Hematopoietic multipotent progenitor cell treated with erythropoietin and hydrocortisone succinate and interleukin-3 and kit ligand, for 8 days (in vitro differentiated cells): ENCODE results near the gene SENP3.

ENCODE experiments used
- DNase-seq: peaks from one replicate; pipeline ENCODE4 v3.0.0-alpha.2; 2015

Gene SENP3

DNA sequence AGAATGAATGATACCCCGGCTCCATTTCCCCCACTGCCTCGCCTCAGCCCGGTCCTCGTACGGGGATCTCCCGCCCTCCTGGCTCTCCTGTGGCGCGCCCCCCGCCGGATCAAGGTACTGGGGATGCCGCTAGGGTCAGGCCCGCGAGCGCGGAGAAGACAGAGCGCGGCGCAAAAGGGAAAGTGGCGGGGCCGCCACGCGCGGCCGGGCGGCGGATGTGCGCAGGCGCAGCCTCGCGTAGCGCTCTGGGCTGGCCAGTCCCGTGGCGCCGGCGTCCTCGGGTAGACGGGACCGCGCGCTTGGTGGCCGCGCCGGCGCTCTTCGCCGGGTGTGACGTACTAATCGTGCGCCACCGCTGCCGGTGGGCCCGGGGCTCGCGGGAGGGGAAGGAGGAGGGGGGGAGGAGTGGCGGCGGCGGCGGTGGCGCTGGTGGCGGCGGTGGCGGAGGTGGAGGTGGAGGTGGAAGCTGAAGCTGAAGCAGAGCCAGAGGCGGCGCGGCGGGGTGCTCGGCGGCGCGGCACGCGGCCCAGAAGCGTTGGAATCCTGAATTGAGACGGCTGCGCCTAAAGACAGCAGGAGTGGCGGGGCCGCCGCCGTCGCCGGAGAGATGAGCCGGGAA lies at the start of gene SENP3:
TSS of gene SENP3 (plus strand) at position 331 of the 619 bp plus-strand sequence. CDS start 1,158 bp downstream, outside the sequence.
- DNase-seq: peak; percentile 88

DNA sequence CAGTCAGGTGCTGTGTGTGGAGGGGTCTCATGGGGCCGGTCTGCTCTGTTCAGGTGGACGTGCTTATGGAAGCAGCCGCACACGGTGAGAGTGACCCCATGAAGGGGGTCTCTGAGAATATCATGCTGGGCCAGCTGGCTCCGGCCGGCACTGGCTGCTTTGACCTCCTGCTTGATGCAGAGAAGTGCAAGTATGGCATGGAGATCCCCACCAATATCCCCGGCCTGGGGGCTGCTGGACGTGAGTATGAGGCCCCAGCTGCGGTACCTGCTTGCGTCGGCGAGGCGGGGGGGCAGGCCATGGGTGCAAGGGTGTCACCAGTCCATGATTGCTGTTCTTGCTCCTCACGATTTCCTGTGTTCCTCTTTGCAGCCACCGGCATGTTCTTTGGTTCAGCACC lies 49.6 kb upstream of the SENP3 start:
- DNase-seq: no peak

DNA sequence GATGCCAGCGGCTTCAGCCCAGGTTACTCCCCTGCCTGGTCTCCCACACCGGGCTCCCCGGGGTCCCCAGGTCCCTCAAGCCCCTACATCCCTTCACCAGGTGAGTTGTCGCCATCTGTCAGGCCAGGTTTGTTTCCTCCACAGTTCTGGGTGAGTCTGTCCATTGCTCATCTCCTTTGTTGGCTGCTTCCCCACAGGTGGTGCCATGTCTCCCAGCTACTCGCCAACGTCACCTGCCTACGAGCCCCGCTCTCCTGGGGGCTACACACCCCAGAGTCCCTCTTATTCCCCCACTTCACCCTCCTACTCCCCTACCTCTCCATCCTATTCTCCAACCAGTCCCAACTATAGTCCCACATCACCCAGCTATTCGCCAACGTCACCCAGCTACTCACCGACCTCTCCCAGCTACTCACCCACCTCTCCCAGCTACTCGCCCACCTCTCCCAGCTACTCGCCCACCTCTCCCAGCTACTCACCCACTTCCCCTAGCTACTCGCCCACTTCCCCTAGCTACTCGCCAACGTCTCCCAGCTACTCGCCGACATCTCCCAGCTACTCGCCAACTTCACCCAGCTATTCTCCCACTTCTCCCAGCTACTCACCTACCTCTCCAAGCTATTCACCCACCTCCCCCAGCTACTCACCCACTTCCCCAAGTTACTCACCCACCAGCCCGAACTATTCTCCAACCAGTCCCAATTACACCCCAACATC lies 48.7 kb upstream of the SENP3 start:
- no peak for DNase-seq

DNA sequence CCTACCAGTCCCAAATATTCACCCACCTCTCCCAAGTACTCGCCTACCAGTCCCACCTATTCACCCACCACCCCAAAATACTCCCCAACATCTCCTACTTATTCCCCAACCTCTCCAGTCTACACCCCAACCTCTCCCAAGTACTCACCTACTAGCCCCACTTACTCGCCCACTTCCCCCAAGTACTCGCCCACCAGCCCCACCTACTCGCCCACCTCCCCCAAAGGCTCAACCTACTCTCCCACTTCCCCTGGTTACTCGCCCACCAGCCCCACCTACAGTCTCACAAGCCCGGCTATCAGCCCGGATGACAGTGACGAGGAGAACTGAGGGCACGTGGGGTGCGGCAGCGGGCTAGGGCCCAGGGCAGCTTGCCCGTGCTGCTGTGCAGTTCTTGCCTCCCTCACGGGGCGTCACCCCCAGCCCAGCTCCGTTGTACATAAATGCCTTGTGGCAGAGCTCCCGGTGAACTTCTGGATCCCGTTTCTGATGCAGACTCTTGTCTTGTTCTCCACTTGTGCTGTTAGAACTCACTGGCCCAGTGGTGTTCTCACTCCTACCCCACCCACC lies 47.8 kb upstream of the SENP3 start:
- DNase-seq: no peak

DNA sequence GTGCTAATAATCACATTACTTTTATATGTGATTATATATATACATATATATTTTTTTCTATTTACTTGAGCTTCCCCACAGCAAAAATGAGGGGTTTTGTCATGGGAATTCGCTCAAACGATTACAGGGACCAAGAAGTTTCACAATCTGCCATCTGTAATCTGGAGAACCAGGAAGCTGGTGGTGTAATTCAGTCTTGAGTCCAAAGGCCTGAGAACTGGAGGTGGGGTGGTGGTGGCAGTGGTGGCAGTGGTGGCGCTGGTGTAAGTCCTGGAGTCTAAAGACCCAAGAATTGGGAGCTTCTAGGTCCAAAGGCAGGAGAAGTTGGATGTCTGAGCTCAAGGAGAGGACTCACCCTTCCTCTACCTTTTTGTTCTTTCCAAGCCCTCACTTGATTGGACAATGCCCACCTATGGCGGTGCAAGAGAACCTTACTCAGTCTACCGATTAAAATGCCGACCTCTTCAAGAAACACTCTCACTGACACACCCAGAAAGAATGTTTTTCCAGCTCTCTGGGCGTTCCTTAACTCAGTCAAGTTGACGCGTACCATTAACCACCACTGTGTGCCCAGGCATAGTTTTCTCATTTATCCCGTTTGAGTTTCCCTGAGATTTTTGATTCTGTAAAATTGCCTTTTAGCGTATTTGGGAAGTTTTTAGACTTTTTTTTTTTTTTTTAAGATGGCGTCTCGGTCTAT lies 45.7 kb upstream of the SENP3 start:
- no peak for DNase-seq

DNA sequence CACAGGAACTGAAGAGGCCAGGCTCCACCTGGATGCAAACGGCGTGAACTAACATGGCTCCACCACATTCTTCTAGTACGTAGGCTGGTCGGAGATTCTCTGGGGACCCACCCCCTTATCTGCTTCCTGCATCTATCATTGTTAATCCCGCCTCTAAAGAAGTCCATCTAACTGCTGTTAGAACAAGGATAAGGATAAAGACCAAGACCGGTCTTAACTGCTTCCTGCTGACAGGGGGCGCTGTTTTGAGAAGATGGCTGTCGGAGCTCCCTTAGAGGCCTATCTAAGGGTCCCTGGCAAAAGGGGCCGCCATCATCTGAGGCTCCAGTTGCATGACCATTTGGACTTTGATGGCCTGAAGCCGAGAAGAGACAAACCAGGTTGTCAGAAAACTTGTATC lies 38.7 kb upstream of the SENP3 start:
- peak; percentile 63 for DNase-seq

DNA sequence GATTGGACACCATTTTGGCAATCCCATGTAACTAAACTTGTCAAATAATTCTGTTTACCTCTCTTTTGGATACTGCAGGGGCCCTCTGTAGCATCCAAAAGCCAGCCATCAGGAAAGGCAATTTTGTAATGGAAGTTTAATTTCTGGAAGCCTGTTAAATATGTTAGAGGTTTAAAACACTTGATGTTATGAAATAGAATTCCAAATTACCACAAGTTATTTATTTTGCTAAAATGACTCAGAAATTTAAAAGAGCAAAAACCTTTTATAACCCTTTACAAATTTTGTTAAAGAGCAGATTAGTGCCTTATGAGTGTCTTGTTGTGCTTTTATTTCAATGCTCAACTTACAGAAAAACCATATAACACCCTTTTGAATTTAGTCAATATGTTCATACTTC lies 32.9 kb upstream of the SENP3 start:
- no peak for DNase-seq

DNA sequence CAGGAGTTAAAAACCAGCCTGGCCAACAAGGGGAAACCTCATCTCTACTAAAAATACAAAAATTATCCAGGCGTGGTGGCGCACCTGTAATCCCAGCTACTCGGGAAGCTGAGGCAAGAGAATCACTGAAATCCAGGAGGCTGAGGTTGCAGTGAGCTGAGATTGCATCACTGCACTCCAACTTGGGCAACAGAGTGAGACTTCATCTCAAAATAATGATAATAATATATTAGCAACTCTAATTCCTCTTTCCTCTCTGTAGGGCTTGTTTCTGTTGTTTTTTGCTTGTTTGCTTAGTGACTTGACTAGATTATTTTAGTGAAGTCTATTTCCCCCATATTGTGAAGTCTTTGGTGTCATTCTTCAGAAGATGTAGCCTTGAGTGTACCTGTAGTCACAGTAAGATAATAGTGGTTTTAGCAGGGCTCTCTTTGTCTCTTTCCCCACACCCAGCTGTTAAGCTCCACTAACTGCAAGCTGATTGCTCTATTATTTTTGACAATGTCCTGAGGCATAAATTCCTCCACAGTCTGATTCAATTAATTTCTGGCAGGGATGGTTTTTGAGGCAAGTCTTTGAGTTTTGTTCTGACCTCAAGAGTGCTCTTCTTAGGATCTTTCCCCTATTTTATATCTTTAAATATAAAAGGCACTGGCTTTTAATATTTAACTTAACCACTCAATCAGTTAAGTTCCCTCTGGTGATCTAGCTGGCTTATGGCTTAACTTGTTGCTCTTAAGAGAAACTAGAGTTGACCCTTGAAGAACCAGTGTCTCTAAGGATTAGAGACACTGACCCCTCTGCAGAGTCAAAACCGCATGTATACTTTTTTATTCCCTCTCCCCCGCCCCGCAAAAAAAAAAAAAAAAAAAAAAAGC lies 31.5 kb upstream of the SENP3 start:
- no peak for DNase-seq

DNA sequence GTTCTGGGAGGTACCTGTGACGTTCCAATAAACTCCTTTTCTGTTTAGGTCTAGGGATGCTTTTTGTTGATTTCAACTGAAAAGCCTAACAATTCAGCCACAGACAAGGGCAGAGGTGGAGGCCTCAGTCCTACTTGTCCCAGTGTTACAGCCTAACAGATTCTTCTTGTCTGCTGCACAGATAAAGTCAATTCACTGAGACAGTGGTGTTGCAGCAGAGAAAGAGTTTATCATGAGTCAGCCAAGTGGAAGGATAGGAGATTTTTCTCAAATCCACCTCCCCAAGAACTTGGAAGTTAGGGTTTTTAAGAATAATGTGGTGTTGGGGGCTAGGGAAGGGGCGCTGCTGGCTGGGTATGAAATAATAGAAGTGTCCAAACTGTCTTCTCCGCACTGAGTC lies 23.7 kb upstream of the SENP3 start:
- no peak for DNase-seq

DNA sequence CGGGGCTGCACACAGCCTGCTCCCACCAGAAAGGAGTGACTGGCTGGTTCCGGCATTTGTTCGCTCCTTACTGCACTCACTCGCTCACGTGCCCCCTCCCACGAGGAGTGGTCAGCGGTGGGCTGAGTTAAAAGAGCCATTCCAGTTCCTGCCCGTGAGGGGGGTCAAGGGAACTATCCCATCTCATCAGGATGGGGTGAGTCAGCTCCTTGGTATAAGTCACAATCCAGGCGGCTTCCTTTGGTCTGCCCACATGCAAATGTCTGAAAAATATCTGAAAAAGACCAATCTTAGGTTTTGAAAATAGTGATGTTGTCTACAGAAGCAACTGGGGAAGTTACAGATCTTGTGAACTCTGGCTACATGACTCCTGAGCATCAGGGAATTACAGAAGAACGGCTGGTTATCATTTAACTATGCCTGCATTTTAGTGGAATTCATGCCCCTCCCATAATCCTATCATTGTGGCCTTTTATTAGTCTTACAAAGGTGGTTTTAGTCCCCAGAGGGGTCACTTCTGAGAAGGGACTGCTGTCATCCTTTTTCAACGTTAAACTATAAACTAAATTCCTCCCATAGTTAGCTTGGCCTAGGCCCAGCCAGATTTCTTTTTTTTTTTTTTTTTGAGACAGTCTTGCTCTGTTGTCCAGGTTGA lies 22.7 kb upstream of the SENP3 start:
- no peak for DNase-seq

DNA sequence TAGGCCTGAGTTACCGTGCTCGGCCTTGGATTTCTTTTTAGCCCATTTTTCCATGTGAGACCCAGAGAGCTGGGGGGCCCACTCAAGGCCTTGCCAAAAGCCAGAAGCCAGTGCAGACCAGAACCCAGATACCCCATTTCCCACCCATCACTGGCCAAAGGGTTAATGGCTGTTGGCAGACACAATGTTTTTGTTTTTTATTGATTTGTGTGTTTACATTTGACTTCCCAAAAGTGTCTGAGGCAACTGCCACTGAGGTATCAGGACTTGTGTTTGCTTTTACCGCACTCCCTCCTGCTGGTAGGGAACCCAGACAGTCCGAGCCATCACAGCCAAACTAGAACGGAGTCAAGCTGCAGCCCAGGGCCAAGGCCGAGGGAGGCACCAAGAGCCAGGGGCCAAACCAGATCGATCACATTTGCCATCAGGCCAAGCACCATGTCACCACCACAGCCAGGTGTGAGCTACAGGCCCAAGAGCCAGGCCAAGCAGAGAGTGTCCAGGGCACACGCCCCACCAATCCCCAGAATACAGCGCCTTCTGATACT lies 20.6 kb upstream of the SENP3 start:
- DNase-seq: no peak

DNA sequence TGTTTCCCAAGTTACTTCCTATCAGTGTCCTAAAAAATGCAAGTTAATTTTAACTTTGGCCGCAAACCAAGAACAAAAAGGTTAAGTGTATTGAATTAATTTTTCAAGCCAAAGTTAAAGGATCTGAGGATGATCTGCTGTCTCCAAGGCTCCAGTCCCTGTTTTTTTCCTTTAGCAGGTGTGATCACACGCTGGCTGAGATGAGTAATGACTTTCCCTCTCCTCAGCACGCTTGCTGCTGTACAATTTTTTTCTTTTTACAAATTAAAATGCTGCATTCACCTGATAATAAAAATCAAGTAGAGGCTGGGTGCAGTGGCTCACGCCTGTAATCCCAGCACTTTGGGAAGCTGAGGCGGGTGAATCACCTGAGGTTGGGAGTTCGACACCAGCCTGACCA lies 16.8 kb upstream of the SENP3 start:
- no peak for DNase-seq

DNA sequence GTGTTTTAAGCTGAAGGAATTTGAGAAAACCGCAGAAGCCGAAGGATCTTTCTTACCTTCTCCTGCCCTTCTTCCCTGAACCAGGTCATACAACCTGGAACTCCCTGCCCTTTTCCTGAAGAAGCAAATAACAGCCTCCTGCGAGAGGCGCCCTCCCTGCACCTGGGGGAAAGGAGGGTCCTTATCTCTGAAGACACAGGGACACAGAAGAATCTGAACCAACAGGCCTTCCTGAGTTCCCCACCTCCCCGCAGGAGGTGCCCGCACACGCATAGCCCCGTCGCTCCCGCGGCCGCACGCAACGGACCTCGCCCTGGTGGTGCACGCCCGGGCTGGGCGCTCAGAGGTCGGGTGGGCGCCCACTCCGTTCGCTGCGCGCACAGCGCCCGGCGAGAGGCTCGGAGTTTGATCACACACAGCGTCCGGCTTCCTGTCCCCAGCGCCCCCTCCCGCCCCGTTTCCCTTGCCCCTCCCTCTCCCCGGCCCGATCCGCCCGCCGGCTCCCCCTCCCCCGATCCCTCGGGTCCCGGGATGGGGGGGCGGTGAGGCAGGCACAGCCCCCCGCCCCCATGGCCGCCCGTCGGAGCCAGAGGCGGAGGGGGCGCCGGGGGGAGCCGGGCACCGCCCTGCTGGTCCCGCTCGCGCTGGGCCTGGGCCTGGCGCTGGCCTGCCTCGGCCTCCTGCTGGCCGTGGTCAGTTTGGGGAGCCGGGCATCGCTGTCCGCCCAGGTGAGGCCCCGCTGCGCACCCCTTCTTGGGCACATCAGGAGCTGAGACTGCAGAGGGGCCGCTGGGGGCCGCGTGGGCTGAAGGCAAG lies 12.9 kb upstream of the SENP3 start, which contains the start of gene TNFSF12:
TSS of gene TNFSF12 (plus strand) at position 474 of the 816 bp plus-strand sequence. CDS start at position 570, 96 bp downstream.
- DNase-seq: peak; percentile 28

DNA sequence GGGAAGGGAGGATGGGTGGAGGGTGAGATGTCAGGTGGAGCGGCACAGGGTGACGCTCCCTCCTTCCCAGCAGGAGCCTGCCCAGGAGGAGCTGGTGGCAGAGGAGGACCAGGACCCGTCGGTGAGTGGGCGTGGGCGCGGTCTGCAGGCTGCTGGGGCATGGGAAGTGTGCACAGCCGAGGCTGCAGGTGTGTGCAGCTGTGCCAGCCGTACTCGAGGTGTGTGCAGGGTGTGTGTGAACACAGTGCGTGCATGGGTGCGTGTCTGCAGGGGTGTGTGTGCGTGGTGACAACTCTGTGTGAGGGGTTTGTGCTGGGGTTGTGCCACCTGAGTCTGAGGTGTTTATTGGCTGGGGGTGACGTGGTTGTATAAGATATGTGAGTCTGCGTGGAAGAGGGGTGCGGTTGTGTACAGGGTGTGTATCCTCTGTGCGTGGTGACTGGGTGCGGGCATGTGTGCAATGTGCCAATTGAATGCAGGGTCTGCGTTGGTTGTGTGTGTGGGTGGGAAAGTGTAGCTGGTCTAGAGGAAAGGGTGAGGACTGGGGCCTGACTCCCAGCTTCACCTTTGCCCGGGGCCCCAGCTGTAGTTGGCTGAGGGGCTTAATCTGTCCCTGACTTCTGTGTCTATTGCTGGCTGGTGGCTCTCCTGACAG lies 12.2 kb upstream of the SENP3 start:
- DNase-seq: no peak

DNA sequence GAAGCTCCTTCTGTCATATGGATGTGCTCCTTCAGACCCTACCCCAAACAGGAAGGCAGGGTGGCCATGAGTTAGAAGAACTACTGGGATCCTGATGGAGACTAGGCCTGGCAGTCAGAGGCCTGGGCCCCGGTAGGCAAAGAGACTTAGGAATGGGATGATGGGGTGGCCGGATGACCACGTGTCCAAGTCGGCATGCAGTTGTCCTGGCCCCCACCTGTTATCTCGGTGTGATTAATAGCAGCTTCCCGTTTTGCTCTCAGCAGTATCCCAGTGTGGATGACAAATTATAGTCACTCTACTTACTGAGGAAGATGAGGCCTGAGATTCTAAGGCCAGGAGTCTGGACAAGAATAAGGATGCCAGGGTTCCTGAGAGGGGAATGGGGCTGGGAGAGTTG lies 11.4 kb upstream of the SENP3 start:
- no peak for DNase-seq

DNA sequence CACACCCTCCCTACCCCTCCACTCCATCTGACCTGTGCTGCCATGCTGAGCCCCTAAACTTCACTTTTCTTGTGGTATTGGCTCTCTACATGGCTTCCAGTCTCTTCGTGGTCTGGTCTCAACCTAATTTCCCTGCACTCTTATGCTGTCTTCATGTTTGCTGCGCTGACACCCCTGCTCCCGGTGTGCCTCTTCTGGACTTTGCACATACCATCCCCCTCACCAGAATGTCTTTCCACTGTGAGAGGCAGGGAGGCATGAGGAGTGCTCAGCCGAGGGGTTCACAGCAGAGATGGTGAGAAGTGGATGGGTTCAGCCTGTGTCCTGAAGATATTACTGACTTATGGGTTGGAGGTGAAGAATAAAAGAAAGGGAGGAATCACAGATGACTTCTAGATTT lies 10.3 kb upstream of the SENP3 start:
- DNase-seq: no peak

DNA sequence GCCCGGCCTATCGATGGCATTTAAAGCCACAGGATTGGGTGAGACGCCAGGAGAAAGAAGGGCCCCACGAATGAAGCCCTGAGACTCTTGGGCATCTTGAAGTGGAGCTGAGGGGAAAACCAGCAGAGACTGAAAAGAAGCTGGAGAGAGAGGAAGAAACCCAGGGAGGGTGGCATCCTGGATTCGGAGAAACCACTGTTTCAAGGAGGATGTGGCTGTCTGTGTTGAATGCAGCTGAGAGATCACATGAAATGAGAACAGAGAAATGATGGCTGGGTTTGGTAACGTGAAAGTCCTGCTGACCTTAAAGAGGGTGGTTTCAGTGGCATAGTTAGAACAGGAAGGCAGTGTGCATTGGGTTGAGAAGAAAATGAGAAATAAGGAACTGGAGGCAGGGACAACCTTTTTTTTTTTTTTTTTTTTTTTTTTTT lies 9.1 kb upstream of the SENP3 start:
- no peak for DNase-seq

DNA sequence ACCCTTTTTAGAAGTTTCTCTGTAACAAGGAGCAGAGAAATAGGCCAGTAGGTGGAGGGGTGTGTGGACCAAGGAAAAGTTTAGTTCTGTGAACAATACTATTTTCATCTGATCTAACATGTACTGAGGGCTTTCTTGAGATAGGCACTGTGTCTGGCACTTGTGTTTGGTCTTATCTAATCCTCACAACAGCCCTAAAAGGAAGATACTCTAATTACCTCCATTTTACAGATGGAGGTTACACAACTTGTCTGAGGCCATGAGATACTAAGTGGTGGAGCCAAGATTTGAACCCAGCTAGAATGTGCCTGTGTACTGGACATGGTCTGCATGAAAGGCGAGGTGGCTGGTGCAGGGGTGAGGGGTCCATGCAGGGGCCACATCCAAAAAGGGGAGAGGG lies 8.4 kb upstream of the SENP3 start:
- DNase-seq: peak; percentile 85

DNA sequence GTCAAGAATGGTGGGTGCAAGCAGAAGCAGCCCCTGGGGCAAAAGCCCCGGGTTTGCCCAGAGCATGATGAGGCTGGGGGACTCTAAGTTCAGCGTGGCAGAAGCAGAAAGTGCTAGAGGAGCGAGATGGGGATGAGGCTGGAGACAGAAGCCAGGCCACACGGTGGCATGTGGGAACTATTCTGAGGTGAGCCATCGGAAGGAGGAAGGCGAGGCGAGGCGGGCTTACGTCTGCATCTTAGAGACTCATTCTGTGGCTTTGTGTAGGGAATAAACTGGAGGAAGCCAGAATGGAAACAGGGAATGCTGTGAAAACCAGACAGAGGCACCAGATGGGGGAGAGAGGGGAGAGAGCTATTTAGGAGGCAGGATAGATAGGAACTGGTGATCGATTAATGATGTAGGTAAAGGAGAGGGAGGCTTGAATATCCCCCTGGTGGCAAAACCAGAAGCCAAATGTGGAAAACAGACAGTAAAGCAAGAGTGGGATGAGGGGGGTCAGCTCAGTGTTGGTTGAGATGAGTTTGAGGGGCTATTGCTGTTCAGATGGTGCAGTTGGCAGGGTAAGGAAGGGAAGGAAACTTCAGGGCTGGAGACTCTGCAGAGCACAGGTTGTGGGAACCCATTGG lies 6.3 kb upstream of the SENP3 start:
- DNase-seq: no peak

DNA sequence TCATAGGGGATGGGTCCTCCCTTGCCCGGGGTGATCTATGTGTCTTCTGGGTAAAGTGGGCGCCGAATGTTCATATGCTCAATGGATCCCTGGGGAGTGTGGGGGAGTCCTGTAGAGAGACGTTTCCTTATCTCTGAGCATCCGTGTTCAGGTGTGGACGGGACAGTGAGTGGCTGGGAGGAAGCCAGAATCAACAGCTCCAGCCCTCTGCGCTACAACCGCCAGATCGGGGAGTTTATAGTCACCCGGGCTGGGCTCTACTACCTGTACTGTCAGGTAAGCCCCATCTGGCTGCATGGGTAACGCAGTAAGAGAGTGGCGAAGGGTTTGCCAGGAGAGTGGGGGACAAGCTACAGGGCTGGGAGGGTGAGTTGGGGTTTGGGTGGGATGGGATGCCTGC lies 5.1 kb upstream of the SENP3 start:
- DNase-seq: no peak
